Measurements from ENCODE around the gene SCLY.
"Not testable (repeated sequence)": the region's sequence is repeated elsewhere in the genome, so short reads cannot be mapped to it uniquely, and the experiment has no call there.

Gene SCLY

GRCh38 chr2:238114851-238115660 is 54.3 kb downstream of the SCLY start:
- DNase-seq (ENCODE audit: low spot score), result no peak
- no peak for TF ChIP-seq CTCF (IDR thresholded peaks at IDR 0.05; ENCODE audit: extremely low read depth, insufficient read depth, missing control alignments)
- in situ Hi-C loops (cut with MboI; ENCODE audit: low pct_unique_long_range_greater_than_20kb, low sequenced_read_pairs, unreplicated experiment), result no loop called here

- in situ Hi-C loops (cut with MboI; ENCODE audit: low pct_unique_long_range_greater_than_20kb, low sequenced_read_pairs, unreplicated experiment); DNase-seq (ENCODE audit: low spot score): not testable (repeated sequence)
These were observed 54.9 kb downstream of the SCLY start for GRCh38 chr2:238115709-238116108.

GRCh38 chr2:238116298-238117198 is 55.7 kb downstream of the SCLY start:
- in situ Hi-C loops (cut with MboI; ENCODE audit: low pct_unique_long_range_greater_than_20kb, low sequenced_read_pairs, unreplicated experiment), result no loop called here
- DNase-seq (ENCODE audit: low spot score), result no peak
- no peak for TF ChIP-seq CTCF (IDR thresholded peaks at IDR 0.05; ENCODE audit: extremely low read depth, insufficient read depth, missing control alignments)

- no peak for TF ChIP-seq CTCF (IDR thresholded peaks at IDR 0.05; ENCODE audit: extremely low read depth, insufficient read depth, missing control alignments)
- in situ Hi-C loops (cut with MboI; ENCODE audit: low pct_unique_long_range_greater_than_20kb, low sequenced_read_pairs, unreplicated experiment), result no loop called here
- no peak for DNase-seq (ENCODE audit: low spot score)
These were observed 56.7 kb downstream of the SCLY start for GRCh38 chr2:238117199-238118154.

- in situ Hi-C loops (cut with MboI; ENCODE audit: low pct_unique_long_range_greater_than_20kb, low sequenced_read_pairs, unreplicated experiment), result no loop called here
- DNase-seq (ENCODE audit: low spot score), result no peak
- TF ChIP-seq CTCF (IDR thresholded peaks at IDR 0.05; ENCODE audit: extremely low read depth, insufficient read depth, missing control alignments), result no peak
These were observed 59.1 kb downstream of the SCLY start for GRCh38 chr2:238119756-238120462.

- in situ Hi-C loops (cut with MboI; ENCODE audit: low pct_unique_long_range_greater_than_20kb, low sequenced_read_pairs, unreplicated experiment), result no loop called here
- DNase-seq (ENCODE audit: low spot score), result no peak
- TF ChIP-seq CTCF (IDR thresholded peaks at IDR 0.05; ENCODE audit: extremely low read depth, insufficient read depth, missing control alignments), result peak; percentile 8
These were observed 59.9 kb downstream of the SCLY start for GRCh38 chr2:238120463-238121298.
